Measurements from ENCODE around the gene TRAK2.

GRCh38 chr2:201467666-201468065, 16.4 kb upstream of the TRAK2 start:
- TF ChIP-seq POLR2A (IDR thresholded peaks at IDR 0.05) (no peak), CTCF (IDR thresholded peaks at IDR 0.05) (no peak), POLR2AphosphoS5 (IDR thresholded peaks at IDR 0.05) (no peak), EP300 (IDR thresholded peaks at IDR 0.05) (no peak)
